ENCODE measurements around the gene PLCD3. TPM values are rescaled to one million over a fixed set of nuclear protein-coding genes. Genes with fewer than 3 reads are reported as not detected.

PLCD3 gene
- total and polyA plus RNA-seq, 2 of the 4 experiments (the other 2 are of a cell fraction) = 5.6 to 36.6 TPM

DNA sequence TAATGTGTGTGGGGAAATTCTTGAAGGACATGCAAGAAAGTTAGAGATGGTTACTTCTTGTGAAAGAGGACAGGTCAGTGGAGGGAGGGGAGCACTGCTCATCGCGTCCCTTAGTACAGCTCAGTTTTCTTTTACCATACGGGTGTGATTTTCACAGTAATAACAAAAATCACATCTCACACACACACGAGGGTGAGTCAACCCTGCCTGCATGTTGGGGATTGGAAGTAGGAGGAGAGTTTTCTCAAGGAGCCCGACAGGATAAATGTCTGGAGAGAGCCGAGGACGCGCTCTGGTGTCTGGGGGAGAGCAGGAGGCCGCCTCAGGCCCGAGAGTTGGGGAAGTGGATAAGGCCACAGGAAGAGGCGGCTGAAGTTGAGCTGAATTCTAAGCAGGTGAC lies 16.4 kb downstream of the PLCD3 start:
- Histone ChIP-seq H3K9me3 (ENCODE audit: control insufficient read depth, insufficient read depth, low read length) (no peaks in the 10 kb centered on the region), H4K20me1 (ENCODE audit: insufficient read depth, low read length) (no peaks in the 10 kb centered on the region), H4K91ac (ENCODE audit: insufficient read depth, low read depth, low read length) (no peak overlapping the region), H4K5ac (ENCODE audit: low read depth, low read length) (no peak overlapping the region), H3K27ac (ENCODE audit: insufficient read depth, low read length) (no peak overlapping the region), H2AFZ (replicated peaks; ENCODE audit: low read length, poor library complexity) (no peak overlapping the region), H3K14ac (replicated peaks; ENCODE audit: low read depth, low read length) (peak overlapping the region; percentile 3; the same call in 1 of the 2 replicates), H3K79me1 (ENCODE audit: low read depth in 1 of 2, low read length in 2 of 2) (no peaks in the 10 kb centered on the region; a peak in 1 of 4 replicates), H2AK5ac (ENCODE audit: low read depth, low read length) (no peak overlapping the region), H3K27me3 (ENCODE audit: control insufficient read depth, insufficient read depth, low read length) (no peaks in the 10 kb centered on the region), H3K36me3 (ENCODE audit: control insufficient read depth, insufficient read depth, low read length) (peaks cover 50% of the 10 kb centered on the region), H4K8ac (ENCODE audit: low read depth in 2 of 2, low read length in 2 of 2) (no peak overlapping the region), H3K56ac (ENCODE audit: extremely low read depth, insufficient read depth, low read length) (no peak overlapping the region), H2BK15ac (ENCODE audit: low read depth, low read length) (no peak overlapping the region), H2BK120ac (ENCODE audit: low read depth, low read length) (no peak overlapping the region), H2BK5ac (ENCODE audit: low read depth, low read length, poor library complexity, severe bottlenecking) (no peak overlapping the region), H3K18ac (ENCODE audit: low read depth, low read length) (no peak overlapping the region), H3K4ac (ENCODE audit: low read depth, low read length) (no peak overlapping the region), H3K9ac (ENCODE audit: low read depth, low read length) (no peak overlapping the region), H3K23ac (ENCODE audit: low read depth, low read length) (peak overlapping the region; percentile 33; the same call in 1 of the 2 replicates), H2AK9ac (replicated peaks; ENCODE audit: low read depth, low read length, poor library complexity) (peak overlapping the region; percentile 44), H3K4me3 (ENCODE audit: insufficient read depth, low read depth, low read length) (no peak overlapping the region), H3K4me1 (ENCODE audit: control insufficient read depth, insufficient read depth, low read length) (peaks cover 5% of the 10 kb centered on the region; the same call in 1 of the 2 replicates), H3K9me1 (ENCODE audit: insufficient read depth, low read length) (no peaks in the 10 kb centered on the region), H3K4me2 (ENCODE audit: low read depth, low read length) (no peak overlapping the region), H2BK20ac (ENCODE audit: low read depth, low read length) (no peak overlapping the region)
- DNase-seq (peak; percentile 55), ATAC-seq (ENCODE audit: low read depth) (peak; percentile 61)
- dilution Hi-C loops (cut with HindIII; ENCODE audit: low sequenced_read_pairs, unreplicated experiment) (no loop called here), in situ Hi-C loops (cut with MboI; ENCODE audit: low sequenced_read_pairs) (no loop called here), intact Hi-C loops (cut with micrococcal nuclease) (no loop called here)
- ChIA-PET CTCF (no interaction called here), POLR2A (ENCODE audit: unreplicated experiment) (no interaction called here)
- TF ChIP-seq, protein P1, sequence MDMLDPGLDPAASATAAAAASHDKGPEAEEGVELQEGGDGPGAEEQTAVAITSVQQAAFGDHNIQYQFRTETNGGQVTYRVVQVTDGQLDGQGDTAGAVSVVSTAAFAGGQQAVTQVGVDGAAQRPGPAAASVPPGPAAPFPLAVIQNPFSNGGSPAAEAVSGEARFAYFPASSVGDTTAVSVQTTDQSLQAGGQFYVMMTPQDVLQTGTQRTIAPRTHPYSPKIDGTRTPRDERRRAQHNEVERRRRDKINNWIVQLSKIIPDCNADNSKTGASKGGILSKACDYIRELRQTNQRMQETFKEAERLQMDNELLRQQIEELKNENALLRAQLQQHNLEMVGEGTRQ (IDR thresholded peaks at IDR 0.05; ENCODE audit: low read depth, low read length) = no peak
- BruUV-seq (replicated peaks) = no TSS peak
- WGBS, 2 experiments (ENCODE audit: extremely low coverage in 2 of 2, insufficient read length in 1 of 2) = 74% methylated on average over 7 of the region's 11 CpGs; no CpG with 5 or more reads in 1 of the 2 experiments
